OCI-LY3 (cell line): ENCODE data around the gene KLHL29.

ENCODE experiments used
- H2AFZ ChIP-seq: fragments of 200-600, 300-600 bp; shearing (Covaris generic); 2 replicates; pipeline ENCODE4 v1.6.0; 2014; ENCODE audit warnings: antibody characterized with exemption, low read depth, low read length
- H3K27ac ChIP-seq: fragments of 200-600, 300-600 bp; sonication (generic); 2 replicates; pipeline ENCODE4 v1.5.1; 2014; ENCODE audit warnings: mild to moderate bottlenecking, low read length, moderate library complexity, mixed read lengths
- H3K27me3 ChIP-seq: fragments of 200-600, 300-600 bp; sonication (generic); 2 replicates; pipeline ENCODE4 v1.6.1; 2014; ENCODE audit warnings: low read depth, low read length, mixed read lengths
- H3K36me3 ChIP-seq: fragments of 200-600, 300-600 bp; sonication (generic); replicated peaks from 2 replicates; pipeline ENCODE3; 2014; ENCODE audit warnings: low read depth, low read length, mixed read lengths
- H3K4me1 ChIP-seq: fragments of 300-600, 200-600 bp; sonication (generic); 2 replicates; pipeline ENCODE4 v1.6.1; 2014; ENCODE audit warnings: low read length, mixed read lengths
- H3K4me2 ChIP-seq: fragments of 200-600, 300-600 bp; sonication (generic); 2 replicates; pipeline ENCODE4 v1.6.1; 2014; ENCODE audit warnings: low read length, mixed read lengths
- H3K4me3 ChIP-seq: fragments of 300-600, 200-600 bp; sonication (generic); 2 replicates; pipeline ENCODE4 v1.5.1; 2014; ENCODE audit warnings: antibody characterized with exemption, mild to moderate bottlenecking, low read length, moderate library complexity
- H3K79me2 ChIP-seq: fragments of 300-600, 200-600 bp; shearing (Covaris generic); 2 replicates; pipeline ENCODE4 v1.6.1; 2014; ENCODE audit warnings: mild to moderate bottlenecking, low read length, mixed read lengths
- H3K9ac ChIP-seq: fragments of 300-600, 200-600 bp; shearing (Covaris generic); 2 replicates; pipeline ENCODE4 v1.6.0; 2014; ENCODE audit warnings: mild to moderate bottlenecking, low read length, moderate library complexity
- H3K9me3 ChIP-seq: fragments of 200-600, 300-600 bp; shearing (Covaris generic); 2 replicates; pipeline ENCODE4 v1.6.1; 2014; ENCODE audit warnings: low read length, mixed read lengths; ENCODE audit not compliant: insufficient read depth
- H4K20me1 ChIP-seq: fragments of 200-600, 300-600 bp; sonication (generic); 2 replicates; pipeline ENCODE4 v1.6.1; 2016; ENCODE audit warnings: low read length, mixed read lengths; ENCODE audit not compliant: insufficient read depth
- EZH2phosphoT487 ChIP-seq: fragments of 200-600 bp; shearing (Covaris generic); IDR thresholded peaks from 2 replicates; pipeline ENCODE4 v1.6.1; 2018; ENCODE audit warnings: antibody characterized with exemption, mixed run types, low read depth
- TF ChIP-seq, protein P1 (sequence below): fragments of 200-600, 300-600 bp; sonication (generic); IDR thresholded peaks from 2 replicates; pipeline ENCODE4 v1.5.1; 2014; ENCODE audit warnings: antibody characterized with exemption, low read length, low read depth

Gene KLHL29

DNA sequence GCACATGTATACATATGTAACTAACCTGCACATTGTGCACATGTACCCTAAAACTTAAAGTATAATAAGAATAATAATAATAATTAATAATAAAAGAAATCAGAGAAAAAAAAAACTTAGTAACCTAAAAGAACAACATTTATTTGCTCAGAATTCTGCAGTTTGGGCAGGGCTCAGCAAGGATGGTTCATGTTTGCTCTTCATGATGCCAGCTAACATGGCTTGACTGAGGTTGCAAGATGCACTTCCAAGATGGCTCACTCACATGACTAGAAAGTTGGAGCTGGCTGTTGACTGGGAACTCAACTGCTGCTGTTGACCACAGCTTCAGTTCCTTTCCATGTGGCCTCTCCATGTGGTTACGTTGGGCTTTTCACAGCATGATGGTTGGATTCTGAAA lies 56.4 kb downstream of the KLHL29 start:
- Histone ChIP-seq H3K27me3 (no peaks in the 10 kb centered on the region), H3K36me3 (no peaks in the 10 kb centered on the region), H3K4me2 (no peak overlapping the region), H3K9ac (no peak overlapping the region), H2AFZ (no peak overlapping the region), H3K9me3 (no peaks in the 10 kb centered on the region), H4K20me1 (no peaks in the 10 kb centered on the region), H3K27ac (no peak overlapping the region), H3K4me3 (no peak overlapping the region), H3K4me1 (no peaks in the 10 kb centered on the region), H3K79me2 (no peaks in the 10 kb centered on the region)
- TF ChIP-seq EZH2phosphoT487 = no peak
- TF ChIP-seq, protein P1, sequence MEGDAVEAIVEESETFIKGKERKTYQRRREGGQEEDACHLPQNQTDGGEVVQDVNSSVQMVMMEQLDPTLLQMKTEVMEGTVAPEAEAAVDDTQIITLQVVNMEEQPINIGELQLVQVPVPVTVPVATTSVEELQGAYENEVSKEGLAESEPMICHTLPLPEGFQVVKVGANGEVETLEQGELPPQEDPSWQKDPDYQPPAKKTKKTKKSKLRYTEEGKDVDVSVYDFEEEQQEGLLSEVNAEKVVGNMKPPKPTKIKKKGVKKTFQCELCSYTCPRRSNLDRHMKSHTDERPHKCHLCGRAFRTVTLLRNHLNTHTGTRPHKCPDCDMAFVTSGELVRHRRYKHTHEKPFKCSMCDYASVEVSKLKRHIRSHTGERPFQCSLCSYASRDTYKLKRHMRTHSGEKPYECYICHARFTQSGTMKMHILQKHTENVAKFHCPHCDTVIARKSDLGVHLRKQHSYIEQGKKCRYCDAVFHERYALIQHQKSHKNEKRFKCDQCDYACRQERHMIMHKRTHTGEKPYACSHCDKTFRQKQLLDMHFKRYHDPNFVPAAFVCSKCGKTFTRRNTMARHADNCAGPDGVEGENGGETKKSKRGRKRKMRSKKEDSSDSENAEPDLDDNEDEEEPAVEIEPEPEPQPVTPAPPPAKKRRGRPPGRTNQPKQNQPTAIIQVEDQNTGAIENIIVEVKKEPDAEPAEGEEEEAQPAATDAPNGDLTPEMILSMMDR = no peak

DNA sequence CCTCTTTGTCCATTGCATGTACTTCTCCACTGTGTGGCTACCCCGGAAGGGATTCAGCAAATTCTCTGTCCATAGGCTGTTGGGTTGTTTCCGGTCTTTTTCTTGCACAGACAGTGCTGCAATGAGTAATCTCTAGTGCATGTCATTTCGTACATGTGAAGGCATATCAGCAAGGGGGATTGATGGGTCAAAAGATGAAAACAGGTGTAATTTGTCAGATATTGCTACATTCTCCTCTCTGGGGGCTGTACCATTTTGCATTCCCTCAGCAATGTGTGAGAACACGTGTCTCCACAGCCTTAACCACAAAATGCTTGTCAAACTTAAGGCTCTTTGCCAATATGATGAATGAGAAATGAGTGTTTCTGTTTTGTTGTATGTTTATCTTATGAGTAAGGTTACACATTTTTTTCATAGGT lies 60.5 kb downstream of the KLHL29 start:
- Histone ChIP-seq H3K36me3 (no peaks in the 10 kb centered on the region), H4K20me1 (no peaks in the 10 kb centered on the region), H3K79me2 (no peaks in the 10 kb centered on the region), H3K9ac (no peak overlapping the region), H3K9me3 (no peaks in the 10 kb centered on the region), H3K27ac (no peak overlapping the region), H3K4me3 (no peak overlapping the region), H3K4me2 (no peak overlapping the region), H3K4me1 (peaks cover 16% of the 10 kb centered on the region), H2AFZ (no peak overlapping the region), H3K27me3 (no peaks in the 10 kb centered on the region)
- TF ChIP-seq EZH2phosphoT487 = no peak
- TF ChIP-seq, protein P1 = no peak

DNA sequence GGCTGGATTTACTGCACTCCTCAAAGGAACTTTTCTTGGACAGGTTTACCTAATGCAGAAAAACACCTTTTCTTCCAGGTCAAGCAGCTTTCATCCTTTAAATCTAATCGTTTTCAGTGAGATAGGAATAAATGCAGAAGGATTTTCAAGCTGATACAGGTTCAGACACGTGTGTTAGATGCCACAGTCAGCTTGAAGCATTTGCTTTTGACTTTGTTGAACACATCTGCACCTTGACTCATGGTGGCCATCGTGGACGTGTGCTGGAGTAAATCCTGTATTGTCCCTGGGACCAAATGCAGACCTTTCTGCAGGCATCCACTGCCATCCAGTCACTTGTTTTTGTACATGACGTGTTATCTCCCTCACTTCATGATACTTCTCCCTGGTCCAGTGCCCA lies 61.9 kb downstream of the KLHL29 start:
- Histone ChIP-seq H3K9me3 (no peaks in the 10 kb centered on the region), H3K27me3 (no peaks in the 10 kb centered on the region), H3K9ac (no peak overlapping the region), H3K79me2 (no peaks in the 10 kb centered on the region), H3K4me3 (no peak overlapping the region), H3K4me2 (no peak overlapping the region), H2AFZ (no peak overlapping the region), H4K20me1 (no peaks in the 10 kb centered on the region), H3K4me1 (peaks cover 16% of the 10 kb centered on the region), H3K27ac (no peak overlapping the region), H3K36me3 (no peaks in the 10 kb centered on the region)
- no peak for TF ChIP-seq EZH2phosphoT487
- TF ChIP-seq, protein P1 = no peak

DNA sequence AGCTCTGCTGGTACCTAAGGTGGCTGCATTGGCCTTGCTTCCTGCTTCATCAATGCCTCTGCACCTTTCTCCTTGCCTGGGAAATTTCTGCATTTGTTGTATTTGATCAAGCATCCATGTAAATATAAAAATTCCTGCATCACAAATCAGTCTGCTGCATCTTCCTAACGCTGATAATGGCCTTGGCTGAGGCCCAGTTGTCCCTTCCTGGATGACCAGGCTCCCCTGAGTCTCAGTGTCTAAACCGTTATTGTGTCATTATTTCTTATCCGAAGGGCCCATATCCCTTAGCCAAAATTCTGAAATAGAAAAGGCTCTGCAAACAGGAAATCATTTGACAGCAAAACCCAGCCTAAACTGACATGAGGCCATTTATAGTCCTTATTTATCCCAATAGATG lies 62.4 kb downstream of the KLHL29 start:
- H3K27ac ChIP-seq = no peak overlapping the region
- TF ChIP-seq, protein P1 = no peak
- no peak for TF ChIP-seq EZH2phosphoT487

More for the DNA sequence above, 62.4 kb downstream of the KLHL29 start:
- no peaks in the 10 kb centered on the region for H3K9me3 ChIP-seq
- no peaks in the 10 kb centered on the region for H4K20me1 ChIP-seq
- no peak overlapping the region for H3K4me2 ChIP-seq
- H3K79me2 ChIP-seq = no peaks in the 10 kb centered on the region
- no peak overlapping the region for H3K9ac ChIP-seq
- H3K36me3 ChIP-seq = no peaks in the 10 kb centered on the region
- H3K4me3 ChIP-seq = no peak overlapping the region
- no peaks in the 10 kb centered on the region for H3K27me3 ChIP-seq
- no peak overlapping the region for H2AFZ ChIP-seq
- H3K4me1 ChIP-seq = peaks cover 16% of the 10 kb centered on the region
